IMR-90 (cell line): ENCODE data around the gene KDM3B. TPM values are rescaled to one million over a fixed set of nuclear protein-coding genes. Genes with fewer than 3 reads are reported as not detected.
"Not testable (repeated sequence)": the region's sequence is repeated elsewhere in the genome, so short reads cannot be mapped to it uniquely, and the experiment has no call there.

Experiments
- ATAC-seq: fragments of 200-7000 bp; cut with Tn5 transposase; 2 replicates; pipeline ENCODE4 v1.9.1; 2020; ENCODE audit warnings: low read depth, mild to moderate bottlenecking, moderate library complexity
- BruUV-seq: library from RNA; stranded (reverse); fragments of 400-500 nt; replicated peaks from 2 replicates; lab custom pipeline; 2021; lab: Mats Ljungman, UMichigan
- CTCF ChIA-PET: fragments of 300-600 bp; formaldehyde crosslinking; extraction: SDS; loops from one replicate; lab custom pipeline; 2021; ENCODE audit warnings: antibody characterized with exemption; lab: Yijun Ruan, JAX
- POLR2A ChIA-PET: fragments of 300-600 bp; sonication (Branson Sonifier 250); formaldehyde crosslinking; loops from one replicate; lab custom pipeline; 2022; ENCODE audit warnings: antibody characterized with exemption; ENCODE audit not compliant: unreplicated experiment; lab: Charles Lee
- DNase-seq: peaks from one replicate; pipeline ENCODE4 v3.0.0; 2013
- H2AFZ ChIP-seq: replicated peaks from 2 replicates; pipeline ENCODE3; 2013; ENCODE audit warnings: low read length, mild to moderate bottlenecking; ENCODE audit not compliant: poor library complexity
- H2AK5ac ChIP-seq: 2 replicates; pipeline ENCODE4 v1.6.1; 2013; ENCODE audit warnings: low read depth, low read length, inconsistent platforms
- H2AK9ac ChIP-seq: replicated peaks from 2 replicates; pipeline ENCODE3; 2013; ENCODE audit warnings: mild to moderate bottlenecking, low read depth, low read length, moderate library complexity; ENCODE audit not compliant: poor library complexity
- H2BK120ac ChIP-seq: 2 replicates; pipeline ENCODE4 v1.6.1; 2013; ENCODE audit warnings: low read depth, low read length, inconsistent platforms
- H2BK15ac ChIP-seq: 3 replicates; pipeline ENCODE4 v1.6.1; 2013; ENCODE audit warnings: low read depth, low read length, inconsistent platforms
- H2BK20ac ChIP-seq: 2 replicates; pipeline ENCODE4 v1.6.1; 2013; ENCODE audit warnings: low read depth, mild to moderate bottlenecking, inconsistent platforms, low read length, moderate library complexity
- H2BK5ac ChIP-seq: 2 replicates; pipeline ENCODE4 v1.6.1; 2013; ENCODE audit warnings: mild to moderate bottlenecking, low read depth, low read length, inconsistent platforms; ENCODE audit not compliant: poor library complexity, severe bottlenecking
- H3K14ac ChIP-seq: replicated peaks from 2 replicates; pipeline ENCODE4 v1.6.1; 2013; ENCODE audit warnings: low read depth, low read length, inconsistent platforms
- H3K18ac ChIP-seq: 2 replicates; pipeline ENCODE4 v1.6.1; 2013; ENCODE audit warnings: low read depth, low read length, control low read depth
- H3K23ac ChIP-seq: 2 replicates; pipeline ENCODE4 v1.6.1; 2013; ENCODE audit warnings: low read depth, low read length, inconsistent platforms
- H3K27ac ChIP-seq: 2 replicates; pipeline ENCODE4 v1.5.1; 2013; ENCODE audit warnings: mild to moderate bottlenecking, control low read depth, low read length; ENCODE audit not compliant: insufficient read depth
- H3K27me3 ChIP-seq: 2 replicates; pipeline ENCODE4 v1.6.1; 2013; ENCODE audit warnings: low read length; ENCODE audit not compliant: control insufficient read depth, insufficient read depth
- H3K36me3 ChIP-seq: 2 replicates; pipeline ENCODE4 v1.6.1; 2013; ENCODE audit warnings: low read length, mixed read lengths; ENCODE audit not compliant: control insufficient read depth, insufficient read depth
- H3K4ac ChIP-seq: 2 replicates; pipeline ENCODE4 v1.6.1; 2013; ENCODE audit warnings: low read depth, low read length, inconsistent platforms
- H3K4me1 ChIP-seq: 2 replicates; pipeline ENCODE4 v1.6.1; 2013; ENCODE audit warnings: low read length, mixed read lengths; ENCODE audit not compliant: control insufficient read depth, insufficient read depth
- H3K4me2 ChIP-seq: 2 replicates; pipeline ENCODE4 v1.6.1; 2013; ENCODE audit warnings: low read depth, mild to moderate bottlenecking, control low read depth, low read length, moderate library complexity
- H3K4me3 ChIP-seq: 2 replicates; pipeline ENCODE4 v1.5.1; 2013; ENCODE audit warnings: low read depth, mild to moderate bottlenecking, control low read depth, low read length, moderate library complexity; ENCODE audit not compliant: insufficient read depth
- H3K56ac ChIP-seq: 2 replicates; pipeline ENCODE4 v1.6.1; 2013; ENCODE audit warnings: low read length, inconsistent platforms; ENCODE audit not compliant: insufficient read depth; ENCODE audit errors: extremely low read depth
- H3K79me1 ChIP-seq, 2 experiments: 2 replicates each; pipeline ENCODE4 v1.6.1; 2013; ENCODE audit warnings: low read length in 2 of 2, inconsistent platforms in 1 of 2, low read depth in 1 of 2
- H3K9ac ChIP-seq: 2 replicates; pipeline ENCODE4 v1.6.1; 2013; ENCODE audit warnings: low read depth, low read length, control low read depth
- H3K9me1 ChIP-seq: 2 replicates; pipeline ENCODE4 v1.6.1; 2013; ENCODE audit warnings: low read length, inconsistent platforms; ENCODE audit not compliant: insufficient read depth
- H3K9me3 ChIP-seq: 2 replicates; pipeline ENCODE4 v1.6.1; 2013; ENCODE audit warnings: low read length; ENCODE audit not compliant: control insufficient read depth, insufficient read depth
- H4K20me1 ChIP-seq: 2 replicates; pipeline ENCODE4 v1.6.1; 2013; ENCODE audit warnings: low read length, inconsistent platforms; ENCODE audit not compliant: insufficient read depth
- H4K5ac ChIP-seq: 2 replicates; pipeline ENCODE4 v1.6.1; 2013; ENCODE audit warnings: mild to moderate bottlenecking, low read depth, low read length, control low read depth
- H4K8ac ChIP-seq, 2 experiments: 2 replicates each; pipeline ENCODE4 v1.6.1; 2013; ENCODE audit warnings: low read depth in 2 of 2, low read length in 2 of 2, control low read depth in 1 of 2, inconsistent platforms in 1 of 2
- H4K91ac ChIP-seq: 2 replicates; pipeline ENCODE4 v1.6.1; 2013; ENCODE audit warnings: low read depth, low read length, inconsistent platforms; ENCODE audit not compliant: insufficient read depth
- BHLHE40 ChIP-seq: fragments of 150-350 bp; IDR thresholded peaks from 2 replicates; pipeline ENCODE4 v1.6.1; 2016; ENCODE audit warnings: mild to moderate bottlenecking, low read depth, low read length
- CHD1 ChIP-seq: IDR thresholded peaks from 2 replicates; pipeline ENCODE4 v1.6.1; 2012; ENCODE audit warnings: low read depth, low read length, improper control_type of control experiment
- MAFK ChIP-seq: IDR thresholded peaks from 2 replicates; pipeline ENCODE4 v1.6.1; 2012; ENCODE audit warnings: low read depth, low read length, improper control_type of control experiment
- NFE2L2 ChIP-seq: fragments of 150-350 bp; IDR thresholded peaks from 2 replicates; pipeline ENCODE4 v1.6.1; 2016; ENCODE audit warnings: low read depth, mild to moderate bottlenecking, low read length
- USF2 ChIP-seq: fragments of 150-350 bp; IDR thresholded peaks from 2 replicates; pipeline ENCODE4 v1.6.1; 2017; ENCODE audit warnings: mild to moderate bottlenecking, antibody characterized with exemption, low read length, low read depth
- WGBS, 2 experiments: methylation state at CpG; one replicate each; pipeline versions ENCODE4 v1.1.5 to v1.1.7; 2013; ENCODE audit warnings: missing lambda C conversion rate in 2 of 2; ENCODE audit not compliant: insufficient read length in 1 of 2; ENCODE audit errors: extremely low coverage in 2 of 2; 5-methylcytosine and 5-hydroxymethylcytosine counted together
- dilution Hi-C: fragments of 300-500 bp; cut with HindIII; formaldehyde crosslinking; loops from one replicate; pipeline ENCODE4 v1.14.3; 2018; ENCODE audit warnings: low sequenced_read_pairs; ENCODE audit not compliant: unreplicated experiment
- in situ Hi-C: fragments of 300-500 bp; cut with MboI; formaldehyde crosslinking; loops from 3 replicates; pipeline ENCODE4 v1.14.3; 2019; ENCODE audit warnings: low sequenced_read_pairs, inconsistent platforms, mixed read lengths
- intact Hi-C: fragments of 100-400 bp; cut with micrococcal nuclease; formaldehyde crosslinking; loops from 2 replicates; pipeline ENCODE4 v1.10.0; 2022
- polyA plus RNA-seq, 3 experiments: library from polyadenylated mRNA; depleted of rRNA; stranded (reverse); fragments of >200 nt; gene quantifications; 2 replicates each; pipeline ENCODE4 v1.2.3, GENCODE V29; 2012; ENCODE audit warnings: low replicate concordance in 1 of 3
- total RNA-seq: library from RNA; depleted of rRNA; stranded (reverse); fragments of >200 nt; gene quantifications from 2 replicates; pipeline ENCODE4 v1.2.3, GENCODE V29; 2012

The KDM3B gene
- total and polyA plus RNA-seq, 2 of the 4 experiments (the other 2 are of a cell fraction), result 19.4 to 35.8 TPM

DNA sequence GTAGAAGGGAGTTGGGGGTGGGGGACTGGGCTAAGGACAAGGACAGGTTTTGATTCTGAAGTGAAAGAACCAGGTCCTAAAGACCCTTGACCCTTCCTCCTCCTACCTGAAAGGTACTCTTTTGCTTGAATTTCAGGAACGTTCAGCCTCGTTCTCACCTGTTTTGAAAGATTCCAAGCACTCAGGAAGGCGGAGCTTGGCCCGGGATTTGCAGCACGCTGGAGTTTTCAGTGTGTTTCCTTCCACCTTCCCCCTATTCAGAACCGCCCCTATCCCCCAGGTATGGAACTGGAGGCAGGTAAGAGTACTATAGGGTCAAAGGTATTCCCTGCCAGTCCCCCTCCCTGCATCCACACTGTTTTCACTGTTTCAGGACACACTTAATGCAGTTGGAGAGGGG, 119.9 kb downstream of the KDM3B start:
- H3K27me3 ChIP-seq, result peaks cover 2% of the 10 kb centered on the region; the same call in 1 of the 2 replicates
- H3K56ac ChIP-seq, result no peak overlapping the region
- H3K4me3 ChIP-seq, result no peak overlapping the region
- BruUV-seq, result no TSS peak
- ATAC-seq (no peak), DNase-seq (no peak)
- ChIA-PET POLR2A (no interaction called here), CTCF (no interaction called here)
- no CpG with 5 or more reads among the region's 6 CpGs for WGBS, 2 experiments
- no peak overlapping the region for H3K14ac ChIP-seq
- intact Hi-C loops, result no loop called here
- H3K9ac ChIP-seq, result no peak overlapping the region
- H4K8ac ChIP-seq, result no peak overlapping the region
- no peak overlapping the region for H2BK120ac ChIP-seq
- H2BK5ac ChIP-seq, result no peak overlapping the region
- no peaks in the 10 kb centered on the region for H3K9me3 ChIP-seq
- H3K4me1 ChIP-seq, result peaks cover 5% of the 10 kb centered on the region; the same call in 1 of the 2 replicates
- peaks cover 37% of the 10 kb centered on the region for H4K20me1 ChIP-seq
- dilution Hi-C loops, result no loop called here
- no peak overlapping the region for H3K4ac ChIP-seq
- H2AK5ac ChIP-seq, result no peak overlapping the region
- TF ChIP-seq USF2 (no peak), NFE2L2 (no peak), MAFK (no peak), BHLHE40 (no peak), CHD1 (no peak)
- no peak overlapping the region for H2AFZ ChIP-seq
- H3K18ac ChIP-seq, result no peak overlapping the region
- no peak overlapping the region for H4K91ac ChIP-seq
- no peak overlapping the region for H3K23ac ChIP-seq
- H4K5ac ChIP-seq, result no peak overlapping the region
- in situ Hi-C loops, result no loop called here
- H2BK20ac ChIP-seq, result no peak overlapping the region
- peaks cover 10% of the 10 kb centered on the region for H3K36me3 ChIP-seq
- H3K9me1 ChIP-seq, result peaks cover 16% of the 10 kb centered on the region
- H2AK9ac ChIP-seq, result no peak overlapping the region
- H3K79me1 ChIP-seq, result peaks cover 9 to 17% of the 10 kb centered on the region in 2 experiments; a peak in 3 of 4 replicates
- H2BK15ac ChIP-seq, result no peak overlapping the region
- no peak overlapping the region for H3K4me2 ChIP-seq
- no peak overlapping the region for H3K27ac ChIP-seq

DNA sequence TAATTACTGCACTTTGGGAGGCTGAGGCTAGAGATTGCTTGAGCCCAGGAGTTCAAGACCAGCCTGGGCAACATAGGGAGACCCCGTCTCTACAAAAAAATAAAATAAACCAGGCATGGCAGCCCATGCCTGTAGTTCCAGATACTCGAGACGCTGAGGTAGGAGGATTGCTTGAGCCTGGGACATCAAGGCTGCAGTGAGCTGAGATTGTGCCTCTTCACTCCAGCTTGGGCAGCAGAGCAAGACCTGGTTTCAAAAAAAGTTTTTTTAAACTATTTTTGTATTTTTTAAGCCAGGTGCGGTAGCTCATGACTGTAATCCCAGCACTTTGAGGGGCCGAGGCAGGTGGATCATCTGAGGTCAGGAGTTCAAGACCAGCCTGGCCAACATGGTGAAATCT, 120.7 kb downstream of the KDM3B start:
- H2BK20ac ChIP-seq, H4K91ac ChIP-seq, H3K27me3 ChIP-seq, ATAC-seq, H3K4me3 ChIP-seq, intact Hi-C loops, DNase-seq, H3K4me1 ChIP-seq, H3K9me3 ChIP-seq, H4K8ac ChIP-seq, H3K14ac ChIP-seq, H2AK9ac ChIP-seq, H3K23ac ChIP-seq, H2AK5ac ChIP-seq, H3K79me1 ChIP-seq, H3K18ac ChIP-seq, H3K9ac ChIP-seq, H4K5ac ChIP-seq, H2BK5ac ChIP-seq, H2BK15ac ChIP-seq, H3K36me3 ChIP-seq, in situ Hi-C loops, POLR2A ChIA-PET, H2BK120ac ChIP-seq, H3K4me2 ChIP-seq, dilution Hi-C loops, H3K56ac ChIP-seq, H3K4ac ChIP-seq, H3K27ac ChIP-seq, H2AFZ ChIP-seq, CTCF ChIA-PET, BruUV-seq: not testable (repeated sequence)
- 100% methylated on average over 1 of the region's 5 CpGs; no CpG with 5 or more reads in 1 of the 2 experiments for WGBS, 2 experiments
- Histone ChIP-seq H4K20me1 (peaks cover 29% of the 10 kb centered on the region), H3K9me1 (peaks cover 11% of the 10 kb centered on the region)
